Coronary artery (tissue), 2 donors: ENCODE measurements around the gene SLC19A1.

Experiments used
- DNase-seq: peaks from one replicate; pipeline ENCODE4 v3.0.0-alpha.2; 2017; ENCODE audit warnings: low spot score
- H3K27ac ChIP-seq, 2 donors: fragments of 200-600 bp; sonication (generic); one replicate each; pipeline ENCODE4 v1.5.1; 2016 to 2019
- H3K4me3 ChIP-seq: fragments of 200-600 bp; sonication (generic); 2 replicates; pipeline ENCODE4 v1.5.1; 2016; ENCODE audit warnings: mild to moderate bottlenecking, moderate library complexity
- CTCF ChIP-seq: fragments of 200-600 bp; sonication (generic); IDR thresholded peaks from one replicate; pipeline ENCODE4 v1.5.1; 2019; ENCODE audit warnings: antibody characterized with exemption

SLC19A1 gene

GRCh38 chr21:45459171-45460010 is 82.8 kb downstream of the SLC19A1 start:
- H3K27ac ChIP-seq = peak overlapping the region; percentile 51 to 75
- TF ChIP-seq CTCF = no peak
- no peak overlapping the region for H3K4me3 ChIP-seq
- DNase-seq = no peak

GRCh38 chr21:45458281-45459170 is 83.7 kb downstream of the SLC19A1 start:
- TF ChIP-seq CTCF = no peak
- no peak for DNase-seq
- peak overlapping the region; percentile 64 for H3K4me3 ChIP-seq
- peak overlapping the region; percentile 51 to 75 for H3K27ac ChIP-seq

GRCh38 chr21:45457832-45458172 is 84.4 kb downstream of the SLC19A1 start:
- Histone ChIP-seq H3K27ac (peak overlapping the region; percentile 33 to 75), H3K4me3 (peak overlapping the region; percentile 64)
- DNase-seq = no peak
- no peak for TF ChIP-seq CTCF

GRCh38 chr21:45457161-45457831 is 84.9 kb downstream of the SLC19A1 start:
- DNase-seq = no peak
- peak overlapping the region; percentile 33 to 75 for H3K27ac ChIP-seq
- peak overlapping the region; percentile 64 for H3K4me3 ChIP-seq
- TF ChIP-seq CTCF = no peak

GRCh38 chr21:45456584-45457160 is 85.6 kb downstream of the SLC19A1 start:
- DNase-seq = no peak
- Histone ChIP-seq H3K4me3 (peak overlapping the region; percentile 64), H3K27ac (peak overlapping the region; percentile 31 to 75)
- no peak for TF ChIP-seq CTCF

GRCh38 chr21:45455674-45456583 is 86.3 kb downstream of the SLC19A1 start:
- DNase-seq = no peak
- peak overlapping the region; percentile 31 to 75 for H3K27ac ChIP-seq
- no peak for TF ChIP-seq CTCF
- H3K4me3 ChIP-seq = peak overlapping the region; percentile 64
